ENCODE data around the gene FAM98A. TPM values are rescaled to one million over a fixed set of nuclear protein-coding genes. Genes with fewer than 3 reads are reported as not detected.

FAM98A gene
- 61.1 and 65.1 TPM in 2 replicates for total RNA-seq

GRCh38 chr2:33599175-33599942 is at the start of gene FAM98A:
Gene FAM98A, minus strand, starts transcription at chr2:33599299. Its CDS starts 78 bp downstream, at chr2:33599221.

Other genes with a start within 250 kb of the FAM98A start
- gene RASGRP3, start 122.7 kb downstream of the FAM98A start, total RNA-seq, result 2.1 and 3.0 TPM in 2 replicates